Pancreas (tissue), 10 donors: Measurements from ENCODE around the gene C2orf72. TPM values are rescaled to one million over a fixed set of nuclear protein-coding genes. Genes with fewer than 3 reads are reported as not detected.

Experiments
- ATAC-seq, 4 donors: fragments of 200-7000 bp; cut with Tn5 transposase; one replicate each; pipeline versions ENCODE4 v1.8.0 to v1.9.1; 2020; ENCODE audit warnings: mild to moderate bottlenecking in 4 of 4, moderate library complexity in 4 of 4
- DNase-seq, 6 donors: peaks; one replicate each; pipeline ENCODE4 v3.0.0-alpha.2; 2020
- FAIRE-seq: peaks from 2 replicates; lab custom pipeline; 2012; peaks lifted over from hg19 to GRCh38; lab: Jason Lieb, UNC
- H3K27ac ChIP-seq, 4 donors: fragments of 200-600 bp; sonication (generic); 1 replicate in 3 of 4; 2 replicates in 1 of 4; pipeline versions ENCODE4 v1.5.0 to v1.8.0; 2020
- H3K27me3 ChIP-seq, 4 donors: fragments of 200-600 bp; one replicate each; pipeline ENCODE4 v1.8.0; 2021
- H3K36me3 ChIP-seq, 3 donors: fragments of 200-600 bp; sonication (generic) in 1 of 3; one replicate each; pipeline versions ENCODE4 v1.5.0 to v1.8.0; 2020 to 2021
- H3K4me1 ChIP-seq, 3 donors: fragments of 200-600 bp; one replicate each; pipeline ENCODE4 v1.8.0; 2021
- H3K4me3 ChIP-seq, 4 donors: fragments of 200-600 bp; sonication (generic) in 2 of 4; one replicate each; pipeline versions ENCODE4 v1.5.0 to v1.8.0; 2020 to 2021
- H3K9me3 ChIP-seq, 4 donors: fragments of 200-600 bp; one replicate each; pipeline ENCODE4 v1.8.0; 2021
- CTCF ChIP-seq, 4 donors: fragments of 200-600 bp; sonication (generic) in 3 of 4; IDR thresholded peaks; one replicate each; pipeline versions ENCODE4 v1.5.0 to v1.8.0; 2021; ENCODE audit warnings: antibody characterized with exemption in 4 of 4
- WGBS, 2 donors: extraction: QIAGEN DNeasy Blood & Tissue Kit; methylation state at CpG; one replicate each; pipeline ENCODE4 v1.1.7; 2013; 5-methylcytosine and 5-hydroxymethylcytosine counted together
- intact Hi-C, 3 donors: fragments of 100-400 bp; cut with DNase I; formaldehyde crosslinking; loops; one replicate each; pipeline versions ENCODE4 v1.11.1 to v1.14.2; 2022
- polyA plus RNA-seq, 2 donors: library from polyadenylated mRNA; stranded (reverse); fragments of 200-250 nt; gene quantifications; one replicate each; pipeline ENCODE4 v1.2.3, GENCODE V29; 2013
- total RNA-seq, 6 donors: library from RNA; stranded (reverse); fragmentation: NEBNext Ultra II Directional in 4 of 6; extraction: Animal tissue kit (Norgen Biotek cat#: 25700) in 4 of 6; gene quantifications; one replicate each; pipeline versions ENCODE4 v1.2.1 to v1.2.4, GENCODE V29; 2021 to 2023
- donor health status: healthy with polysubstance abuse.
- donor health status: DM: no; HTN: no; CAD: no; lungs with moderate emphysema.
- donor health status: DM: no; HTN: no; CAD: no.
- donor health status: control.
- donor health status: control.
- donor health status: Bipolar disorder and iron deficiency.
- donor health status: DM: yes; HTN: yes; CAD: no.
- donor health status: DM: no; HTN: no; CAD: no.
- donor health status: DM: no; HTN: no; CAD: no.
- donor health status: DM: yes; HTN: yes; CAD: no.

The C2orf72 gene
- total and polyA plus RNA-seq, 8 donors, result 5.3 to 31.2 (median 9.7) TPM

- FAIRE-seq (no peak), DNase-seq (no peak), ATAC-seq (no peak)
- intact Hi-C loops, result no loop called here
- H3K27me3 ChIP-seq, result no peaks in the 10 kb centered on the region
- no peak overlapping the region for H3K4me3 ChIP-seq
- peaks cover 0 to 12% (median 8%) of the 10 kb centered on the region in 3 donors for H3K4me1 ChIP-seq
- WGBS, 2 donors, result 86 to 95% methylated on average over 9 of the region's 9 CpGs
- TF ChIP-seq CTCF (IDR thresholded peaks at IDR 0.05), result no peak
- no peak overlapping the region for H3K27ac ChIP-seq
- H3K9me3 ChIP-seq, result no peaks in the 10 kb centered on the region
- no peaks in the 10 kb centered on the region for H3K36me3 ChIP-seq
These were observed 7.8 kb upstream of the C2orf72 start for GRCh38 chr2:231029563-231029962.

- 69 to 76% methylated on average over 3 of the region's 3 CpGs for WGBS, 2 donors
- no peak for FAIRE-seq
- no peak for ATAC-seq
- H3K9me3 ChIP-seq, result no peaks in the 10 kb centered on the region
- intact Hi-C loops, result no loop called here
- H3K4me1 ChIP-seq, result peaks cover 0 to 17% (median 8%) of the 10 kb centered on the region in 3 donors
- no peaks in the 10 kb centered on the region for H3K27me3 ChIP-seq
- no peak overlapping the region for H3K4me3 ChIP-seq
- DNase-seq, result no peak
- TF ChIP-seq CTCF (IDR thresholded peaks at IDR 0.05), result no peak
- H3K27ac ChIP-seq, result no peak overlapping the region
- H3K36me3 ChIP-seq, result no peaks in the 10 kb centered on the region
These were observed 6.6 kb upstream of the C2orf72 start for GRCh38 chr2:231030725-231031124.

GRCh38 chr2:231032575-231033140, 4.7 kb upstream of the C2orf72 start:
- no peak overlapping the region for H3K4me3 ChIP-seq
- no peaks in the 10 kb centered on the region for H3K9me3 ChIP-seq
- TF ChIP-seq CTCF (IDR thresholded peaks at IDR 0.05), result no peak
- peaks cover 0 to 17% (median 8%) of the 10 kb centered on the region in 3 donors for H3K4me1 ChIP-seq
- H3K36me3 ChIP-seq, result no peaks in the 10 kb centered on the region
- intact Hi-C loops, result no loop called here
- DNase-seq, result no peak
- ATAC-seq, result no peak
- H3K27me3 ChIP-seq, result no peaks in the 10 kb centered on the region
- H3K27ac ChIP-seq, result no peak overlapping the region
- FAIRE-seq, result no peak
- 64 to 67% methylated on average over 5 of the region's 5 CpGs for WGBS, 2 donors

GRCh38 chr2:231033147-231034132, 3.9 kb upstream of the C2orf72 start:
- Histone ChIP-seq H3K9me3 (no peaks in the 10 kb centered on the region), H3K27ac (peak overlapping the region in 1 of 4 donors; percentile 44), H3K4me3 (no peak overlapping the region), H3K4me1 (peaks cover 0 to 17% (median 8%) of the 10 kb centered on the region in 3 donors), H3K36me3 (no peaks in the 10 kb centered on the region), H3K27me3 (no peaks in the 10 kb centered on the region)
- DNase-seq (no peak), ATAC-seq (peak in 1 of 4 donors; percentile 2), FAIRE-seq (no peak)
- intact Hi-C loops, result no loop called here
- WGBS, 2 donors, result 40 to 50% methylated on average over 11 of the region's 11 CpGs
- TF ChIP-seq CTCF (IDR thresholded peaks at IDR 0.05), result no peak
